Measurements from ENCODE around the gene KCNN1.

GRCh38 chr19:17942582-17943273 lies 24.2 kb upstream of the KCNN1 start:
- TF ChIP-seq MAX (IDR thresholded peaks at IDR 0.05; ENCODE audit: low read depth, low read length) (no peak), CTCF (IDR thresholded peaks at IDR 0.05; ENCODE audit: low read depth, low read length) (no peak)

Measured in NB4 (cell line).